Fibroblast of the aortic adventitia (primary cell): ENCODE measurements around the gene PPP2R2C. TPM values are rescaled to one million over a fixed set of nuclear protein-coding genes. Genes with fewer than 3 reads are reported as not detected.

Experiments
- DNase-seq: peaks from one replicate; pipeline ENCODE4 v3.0.0-alpha.2; 2010; ENCODE audit warnings: low read depth
- H3K4me3 ChIP-seq: 2 replicates; pipeline ENCODE4 v1.5.1; 2011; ENCODE audit warnings: low read depth, mild to moderate bottlenecking, control low read depth, low read length, moderate library complexity
- CTCF ChIP-seq: IDR thresholded peaks from 2 replicates; pipeline ENCODE4 v1.5.1; 2011; ENCODE audit warnings: mild to moderate bottlenecking, low read length, control low read depth, inconsistent platforms; ENCODE audit not compliant: insufficient read depth
- total RNA-seq: library from RNA; depleted of rRNA; stranded (reverse); fragments of >200 nt; gene quantifications from 2 replicates; pipeline ENCODE4 v1.2.3, GENCODE V29; 2012; ENCODE audit warnings: low replicate concordance

PPP2R2C gene
- total RNA-seq = 0.49 TPM in 1 of 2 replicates, not detected in the other

- no peak for DNase-seq
- TF ChIP-seq CTCF = no peak
- no peak within 1 kb of the TSS for H3K4me3 ChIP-seq
These were observed at the start of gene PPP2R2C for GRCh38 chr4:6472387-6473263. Gene PPP2R2C, minus strand, starts transcription at chr4:6472614. Its CDS starts 385 bp downstream, at chr4:6472229.

GRCh38 chr4:6520978-6521377, 48.6 kb upstream of the PPP2R2C start:
- DNase-seq = no peak
- no peak for TF ChIP-seq CTCF
- H3K4me3 ChIP-seq = no peak overlapping the region

GRCh38 chr4:6520051-6520636, 47.7 kb upstream of the PPP2R2C start:
- no peak for TF ChIP-seq CTCF

GRCh38 chr4:6517171-6517570, 44.8 kb upstream of the PPP2R2C start:
- DNase-seq = no peak
- no peak overlapping the region for H3K4me3 ChIP-seq
- TF ChIP-seq CTCF = no peak

More at GRCh38 chr4:6520051-6520636, 47.7 kb upstream of the PPP2R2C start:
- H3K4me3 ChIP-seq = no peak overlapping the region
- DNase-seq = no peak

GRCh38 chr4:6516762-6517161, 44.3 kb upstream of the PPP2R2C start:
- H3K4me3 ChIP-seq = no peak overlapping the region
- TF ChIP-seq CTCF = no peak
- DNase-seq = no peak

- TF ChIP-seq CTCF = no peak
- H3K4me3 ChIP-seq = no peak overlapping the region
- no peak for DNase-seq
These were observed 43.9 kb upstream of the PPP2R2C start for GRCh38 chr4:6516281-6516680.
